NCI-H1105 treated with DMSO at 0.1 percent for 48 hours (cell line): ENCODE results near the gene FBLL1.
"Not testable (repeated sequence)": the region's sequence is repeated elsewhere in the genome, so short reads cannot be mapped to it uniquely, and the experiment has no call there.

Source experiments
- DNase-seq: peaks from one replicate; lab custom pipeline; 2025; lab: John Stamatoyannopoulos, UW

The FBLL1 gene

DNA sequence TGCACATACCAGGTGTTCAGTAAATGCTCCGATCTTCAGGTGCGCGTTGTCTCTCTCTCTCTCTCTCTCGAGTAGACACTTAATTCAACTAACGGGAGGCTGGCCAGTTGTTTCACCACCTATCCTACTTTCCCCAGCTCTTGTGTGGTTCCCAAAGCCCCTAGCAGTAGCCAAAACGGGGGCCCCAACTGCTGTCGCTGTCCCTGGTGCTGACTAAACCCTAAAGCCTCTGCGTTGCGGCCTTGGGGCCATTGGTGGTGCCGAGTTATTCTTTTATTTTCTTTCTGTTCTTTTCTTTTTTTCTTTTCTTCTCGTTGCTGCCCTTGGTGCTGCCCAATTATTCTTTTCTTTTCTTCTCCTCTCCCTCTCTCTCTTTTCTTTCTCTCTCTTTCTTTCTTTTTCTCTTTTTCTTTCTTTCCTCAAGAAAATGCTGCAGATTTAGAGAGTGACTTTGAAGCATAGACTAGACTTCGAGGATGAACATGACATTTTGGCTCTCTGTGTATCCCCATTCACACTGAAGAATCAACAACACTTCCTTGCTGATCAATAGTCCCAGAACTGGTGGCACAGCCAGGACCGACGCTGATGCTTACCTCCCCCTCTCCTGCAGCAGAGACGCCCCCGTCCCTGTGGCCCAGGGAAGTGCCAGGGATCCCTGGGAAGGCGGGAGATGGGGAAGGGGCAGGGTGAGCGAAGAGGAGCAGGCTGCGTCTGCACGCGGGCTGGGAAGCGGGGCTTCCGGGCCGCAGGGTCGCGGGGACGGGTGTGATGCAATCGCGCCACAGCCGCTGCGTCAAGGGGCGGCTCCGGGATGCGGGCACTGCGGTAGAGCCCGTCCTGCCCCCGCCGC is at the start of gene FBLL1:
FBLL1 (plus strand) TSS at position 785 of the 853 bp plus-strand sequence. CDS start 200 bp downstream, outside the sequence.
- DNase-seq = peak; percentile 29

DNA sequence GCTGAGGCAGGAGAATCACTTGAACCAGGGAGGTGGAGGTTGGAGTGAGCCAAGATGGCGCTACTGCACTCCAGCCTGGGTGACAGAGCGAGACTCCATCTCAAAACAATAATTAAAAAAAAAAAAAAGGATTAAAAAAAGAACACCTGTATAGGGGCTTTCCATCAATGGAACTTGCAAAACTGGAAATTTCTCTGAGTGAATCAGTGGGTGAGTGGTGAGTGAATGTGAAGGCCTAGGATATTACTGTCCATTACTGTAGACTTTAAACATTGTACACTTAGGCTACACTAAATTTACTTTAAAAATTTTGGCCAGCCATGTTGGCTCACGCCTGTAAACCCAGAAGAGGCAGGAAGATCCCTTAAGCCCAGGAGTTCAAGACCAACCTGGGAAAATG is 48.5 kb upstream of the FBLL1 start:
- no peak for DNase-seq

DNA sequence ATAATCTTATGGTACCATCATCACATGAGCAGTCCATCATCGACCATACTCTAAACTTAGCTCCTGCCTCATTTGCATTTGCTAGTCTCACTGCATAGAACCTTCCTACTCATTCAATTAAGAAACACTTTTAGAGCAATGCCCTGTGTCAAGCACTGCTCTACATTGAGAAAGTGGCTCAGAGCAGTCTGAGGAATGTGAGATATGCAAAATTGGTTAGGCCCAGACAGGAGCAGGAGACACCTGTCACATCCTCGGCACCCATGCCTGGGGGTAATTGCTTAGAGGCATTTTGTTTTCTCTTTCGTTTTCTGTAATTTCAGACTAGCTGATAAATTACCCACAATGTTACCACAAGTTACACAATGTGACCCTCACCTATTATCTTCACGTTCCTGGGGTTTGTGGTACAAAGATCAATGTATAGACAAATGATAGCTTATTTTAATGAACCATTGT is 47.7 kb upstream of the FBLL1 start:
- no peak for DNase-seq

DNA sequence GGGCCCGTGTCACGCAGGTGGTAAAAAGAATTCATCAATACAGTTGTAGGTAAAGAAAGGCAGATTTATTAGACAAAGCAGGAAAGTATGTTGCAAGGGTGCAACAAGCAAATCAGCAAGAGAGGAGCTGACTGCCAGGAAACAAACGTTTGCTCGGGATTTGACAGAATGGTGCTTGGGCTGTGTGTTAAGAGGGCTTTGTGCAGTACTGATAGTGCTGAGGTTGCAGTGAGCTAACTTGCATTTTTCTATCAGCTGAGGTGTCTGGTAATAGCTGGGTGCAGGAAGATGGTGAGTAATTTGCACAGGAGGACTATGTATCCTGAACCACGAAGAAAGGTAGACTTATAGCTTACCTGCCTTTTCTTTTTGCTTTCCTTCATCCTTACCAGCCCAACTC is 46.7 kb upstream of the FBLL1 start:
- no peak for DNase-seq

DNA sequence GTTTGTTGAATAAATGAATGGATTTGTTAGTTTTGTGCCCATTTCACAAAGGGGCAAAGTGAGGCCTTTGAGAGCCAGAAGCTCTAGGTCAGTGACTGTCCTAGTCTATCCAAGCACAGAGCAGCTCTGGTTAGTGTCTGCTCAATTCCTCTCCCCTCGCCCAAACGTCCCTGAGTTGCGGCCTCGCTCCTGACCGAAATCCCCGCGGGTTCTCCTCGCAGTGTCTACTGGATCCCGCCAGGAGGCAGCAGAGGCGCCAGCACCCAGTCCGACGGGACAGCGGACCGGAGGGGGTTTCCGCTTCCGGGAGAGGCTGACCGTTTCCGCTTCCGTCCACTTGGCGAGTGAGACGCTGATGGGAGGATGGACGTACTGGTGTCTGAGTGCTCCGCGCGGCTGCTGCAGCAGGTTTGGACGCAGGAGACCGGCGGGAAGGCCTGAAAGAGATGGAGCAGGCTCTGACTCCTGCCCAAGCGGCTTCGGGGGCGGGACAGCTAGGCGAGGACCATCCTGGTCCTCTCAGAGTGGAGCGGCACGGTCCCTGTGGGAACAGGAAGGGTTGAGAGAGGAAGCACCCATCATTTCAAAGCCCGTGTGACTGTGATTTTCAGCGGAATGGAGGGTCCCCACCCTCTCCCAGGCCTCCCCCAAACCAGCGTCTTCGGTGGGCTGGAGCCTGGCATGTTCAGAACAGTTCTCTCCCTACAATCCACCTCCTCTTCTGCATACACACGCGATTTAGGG is 42.8 kb upstream of the FBLL1 start, which contains the start of gene RARS1:
RARS1 (plus strand) TSS at position 336 of the 744 bp plus-strand sequence; CDS start at position 364, 28 bp downstream.
- peak; percentile 65 for DNase-seq

DNA sequence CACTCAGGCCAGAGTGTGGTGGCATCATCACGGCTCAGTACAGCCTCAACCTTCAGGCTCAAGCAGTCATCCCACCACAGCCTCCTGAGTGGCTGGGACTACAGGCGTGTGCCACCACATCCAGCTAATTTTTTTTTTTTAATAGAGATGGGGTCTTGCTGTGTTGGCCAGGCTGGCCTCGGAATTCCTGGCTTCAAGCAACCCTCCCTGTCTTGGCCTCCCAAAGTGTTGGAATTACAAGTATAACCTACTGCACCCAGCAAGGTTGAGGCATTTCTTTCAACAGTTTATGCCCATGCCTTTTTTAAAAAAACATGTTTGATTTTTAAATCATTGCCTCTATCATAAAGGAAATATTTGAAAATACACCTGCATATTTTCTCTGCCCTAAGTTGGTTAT is 40.0 kb upstream of the FBLL1 start:
- no peak for DNase-seq

DNA sequence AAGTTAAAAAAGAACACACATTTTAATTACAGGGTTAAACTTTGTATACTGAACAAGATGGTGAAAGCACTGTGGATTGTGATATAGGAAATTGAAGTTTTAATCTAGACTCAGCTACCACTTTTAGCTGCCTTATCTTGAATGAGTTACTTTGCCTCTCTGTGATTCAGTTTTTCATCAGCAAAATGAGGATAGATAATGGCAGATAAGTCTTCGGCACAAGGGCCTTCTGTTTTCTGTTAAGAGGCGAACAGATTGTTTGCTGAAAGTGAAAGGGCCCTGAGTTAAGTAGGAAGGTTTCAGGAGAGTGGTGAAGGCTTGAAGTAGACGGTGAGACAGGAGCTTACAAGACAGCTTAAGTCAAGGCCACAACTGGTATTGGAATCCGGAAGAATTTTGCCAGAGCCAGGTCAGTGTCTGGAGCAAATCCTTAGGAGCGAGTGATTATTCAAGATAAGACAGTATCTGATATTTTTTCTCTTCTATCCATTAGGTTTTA is 35.0 kb upstream of the FBLL1 start:
- DNase-seq = no peak

DNA sequence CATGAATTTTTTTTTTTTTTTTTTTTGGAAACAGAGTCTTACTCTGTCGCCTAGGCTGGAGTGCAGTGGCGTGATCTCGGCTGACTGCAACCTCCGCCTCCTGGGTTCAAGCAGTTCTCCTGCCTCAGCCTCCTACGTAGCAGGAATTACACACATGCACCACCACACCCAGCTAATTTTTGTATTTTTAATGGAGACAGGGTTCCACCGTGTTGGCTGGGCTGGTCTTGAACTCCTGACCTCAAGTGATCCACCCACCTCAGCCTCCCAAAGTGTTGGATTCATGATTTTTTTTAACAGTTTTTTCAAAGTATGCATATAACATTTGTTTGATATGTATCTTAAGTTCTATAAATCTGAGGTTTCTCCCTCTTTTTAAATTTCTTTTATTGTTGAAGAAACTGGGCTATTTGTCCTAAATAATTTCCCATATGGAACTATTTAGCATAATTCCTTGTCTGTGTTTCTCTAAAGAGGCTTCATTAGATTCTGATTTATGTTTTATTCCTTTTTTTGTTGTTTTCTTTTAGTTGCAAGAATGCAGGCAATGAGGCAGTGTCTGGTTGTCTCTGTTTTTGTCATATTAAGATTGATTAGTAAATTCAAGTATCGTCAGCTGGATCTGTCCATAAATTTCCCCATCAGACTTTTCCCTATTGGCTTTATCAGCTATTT is 26.4 kb upstream of the FBLL1 start:
- DNase-seq = no peak

DNA sequence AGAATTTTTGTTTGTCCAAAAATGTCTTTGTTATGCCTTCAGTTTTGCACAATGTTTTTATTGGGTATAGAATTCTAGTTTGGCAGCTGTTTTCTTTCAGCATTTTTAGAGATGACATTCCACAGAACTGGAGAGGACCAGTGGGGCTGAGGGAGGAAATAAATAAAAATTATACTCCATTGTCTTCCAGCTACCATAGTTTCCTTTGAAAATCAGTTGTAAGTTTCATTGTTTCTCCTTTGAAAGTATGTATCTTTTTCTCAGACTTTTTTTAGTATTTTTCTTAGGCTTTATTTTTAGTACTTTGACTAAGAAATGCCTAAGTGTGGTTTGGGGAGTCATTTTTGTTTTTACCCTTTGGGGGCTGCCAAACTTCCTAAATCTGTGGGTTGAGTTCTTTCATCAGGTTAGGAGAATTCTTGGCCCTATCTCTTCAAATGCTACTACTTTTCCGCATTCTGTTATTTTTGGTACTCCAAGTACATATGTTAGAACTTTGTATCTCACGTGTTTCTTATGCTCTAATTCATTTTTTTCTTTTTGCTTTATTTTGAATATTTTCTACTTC is 15.2 kb upstream of the FBLL1 start:
- DNase-seq = no peak

DNA sequence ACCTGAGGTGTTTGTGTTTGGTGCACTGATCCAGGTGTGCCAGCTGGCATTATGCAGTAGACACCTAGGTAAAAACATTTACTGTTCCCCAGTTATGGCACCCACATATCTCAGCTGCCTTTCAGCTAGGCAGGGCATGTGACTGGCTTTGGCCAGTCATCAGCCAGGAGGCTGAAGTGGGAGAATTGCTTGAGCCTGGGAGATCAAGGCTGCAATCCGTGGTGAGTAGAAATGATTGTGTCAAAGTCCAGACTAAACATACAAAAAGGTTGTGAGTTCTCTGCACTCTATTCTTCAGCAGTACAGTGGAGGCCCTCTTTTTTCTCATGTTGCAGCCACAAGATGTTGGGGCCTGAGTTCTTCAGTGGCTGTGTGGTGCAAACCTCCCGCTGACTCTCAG is 3.2 kb upstream of the FBLL1 start:
- DNase-seq = no peak

DNA sequence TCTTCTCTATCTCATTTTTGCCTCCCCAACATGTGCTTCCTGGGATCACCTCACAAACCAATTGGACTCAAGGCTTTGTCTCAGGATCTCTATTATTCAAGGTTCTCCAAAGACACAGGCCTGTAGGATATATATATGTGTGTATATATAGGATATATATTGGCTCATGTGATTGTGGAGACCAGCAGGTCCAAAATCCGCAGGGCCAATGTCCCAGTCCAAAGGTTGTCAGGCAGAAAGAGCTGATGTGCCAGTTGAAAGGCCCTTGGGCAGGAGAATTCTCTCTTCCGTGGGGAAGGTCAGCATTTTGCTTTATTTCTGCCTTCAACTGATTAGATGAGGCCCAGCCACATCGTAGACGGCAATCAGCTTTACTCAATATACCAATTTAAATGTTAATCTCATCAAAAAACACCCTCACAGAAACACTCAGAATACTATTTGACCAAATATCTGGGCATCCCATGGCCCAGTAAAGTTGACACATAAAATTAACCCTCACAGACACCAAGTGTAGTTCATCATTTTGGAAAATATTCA is 1.3 kb upstream of the FBLL1 start:
- no peak for DNase-seq

DNA sequence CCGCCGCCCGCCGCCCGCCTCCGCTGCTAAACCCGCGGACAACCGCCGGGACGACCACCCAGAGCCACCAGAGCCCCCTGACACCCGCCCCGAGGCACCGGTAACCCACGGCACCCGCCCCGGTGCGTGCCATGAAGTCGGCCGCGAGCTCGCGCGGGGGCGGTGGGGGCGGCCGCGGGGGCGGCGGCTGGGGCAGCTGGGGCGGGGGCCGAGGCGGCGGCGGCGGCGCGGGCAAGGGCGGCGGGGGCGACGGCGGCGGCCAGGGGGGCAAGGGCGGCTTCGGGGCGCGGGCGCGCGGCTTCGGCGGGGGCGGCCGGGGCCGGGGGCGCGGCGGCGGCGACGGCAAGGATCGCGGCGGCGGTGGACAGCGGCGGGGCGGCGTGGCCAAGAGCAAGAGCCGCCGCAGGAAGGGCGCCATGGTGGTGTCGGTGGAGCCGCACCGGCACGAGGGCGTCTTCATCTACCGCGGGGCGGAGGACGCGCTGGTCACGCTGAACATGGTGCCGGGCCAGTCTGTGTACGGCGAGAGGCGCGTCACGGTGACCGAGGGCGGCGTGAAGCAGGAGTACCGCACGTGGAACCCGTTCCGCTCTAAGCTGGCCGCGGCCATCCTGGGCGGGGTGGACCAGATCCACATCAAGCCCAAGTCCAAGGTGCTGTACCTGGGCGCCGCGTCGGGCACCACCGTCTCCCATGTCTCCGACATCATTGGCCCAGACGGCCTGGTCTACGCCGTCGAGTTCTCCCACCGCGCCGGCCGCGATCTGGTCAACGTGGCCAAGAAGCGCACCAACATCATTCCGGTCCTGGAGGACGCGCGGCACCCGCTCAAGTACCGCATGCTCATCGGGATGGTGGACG is 499 bp downstream of the FBLL1 start:
- peak; percentile 0 for DNase-seq

DNA sequence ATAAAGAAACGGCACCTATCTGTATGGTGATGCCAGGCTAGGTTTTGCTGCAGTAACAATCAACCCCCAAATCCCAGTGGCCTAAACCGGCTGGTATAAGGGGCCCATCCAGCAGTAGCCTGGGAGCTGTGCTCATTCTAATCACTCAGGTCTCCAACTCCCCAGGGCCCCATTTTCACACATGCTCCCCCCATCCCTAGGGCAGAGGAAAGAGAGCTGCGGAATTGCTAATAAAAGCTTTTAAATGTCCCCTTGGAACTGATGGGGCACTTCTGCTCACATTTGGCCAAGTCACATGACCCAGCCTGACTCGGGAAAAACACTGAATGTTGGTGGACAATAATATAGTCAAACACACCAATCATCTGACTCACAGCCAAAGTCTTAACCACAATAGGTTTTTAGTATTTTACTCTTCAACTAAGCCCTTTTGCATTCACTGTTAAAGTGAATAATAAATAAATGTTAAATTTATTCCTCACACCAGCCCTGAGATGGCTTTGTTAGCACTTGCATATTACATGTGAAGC is 1.6 kb downstream of the FBLL1 start:
- no peak for DNase-seq

DNA sequence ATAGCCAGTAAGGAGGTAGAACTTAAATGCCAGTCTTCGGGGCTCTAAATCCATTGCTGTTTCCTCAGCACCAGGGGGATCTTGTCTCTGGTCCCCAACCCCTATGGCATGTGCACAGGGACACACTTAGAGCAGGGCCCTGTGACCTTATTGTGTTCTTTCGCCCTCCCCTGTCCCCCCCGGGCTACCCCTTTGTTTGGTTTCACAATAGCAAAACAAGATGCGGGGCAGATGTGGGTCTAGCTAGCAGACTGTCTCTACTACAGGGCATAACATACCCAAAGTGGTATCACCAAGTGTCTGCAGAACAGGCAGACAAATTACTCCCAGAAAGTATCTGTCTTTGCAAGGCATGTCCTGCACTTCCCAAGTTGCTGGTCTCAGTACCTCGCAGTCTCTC is 2.1 kb downstream of the FBLL1 start:
- no peak for DNase-seq

DNA sequence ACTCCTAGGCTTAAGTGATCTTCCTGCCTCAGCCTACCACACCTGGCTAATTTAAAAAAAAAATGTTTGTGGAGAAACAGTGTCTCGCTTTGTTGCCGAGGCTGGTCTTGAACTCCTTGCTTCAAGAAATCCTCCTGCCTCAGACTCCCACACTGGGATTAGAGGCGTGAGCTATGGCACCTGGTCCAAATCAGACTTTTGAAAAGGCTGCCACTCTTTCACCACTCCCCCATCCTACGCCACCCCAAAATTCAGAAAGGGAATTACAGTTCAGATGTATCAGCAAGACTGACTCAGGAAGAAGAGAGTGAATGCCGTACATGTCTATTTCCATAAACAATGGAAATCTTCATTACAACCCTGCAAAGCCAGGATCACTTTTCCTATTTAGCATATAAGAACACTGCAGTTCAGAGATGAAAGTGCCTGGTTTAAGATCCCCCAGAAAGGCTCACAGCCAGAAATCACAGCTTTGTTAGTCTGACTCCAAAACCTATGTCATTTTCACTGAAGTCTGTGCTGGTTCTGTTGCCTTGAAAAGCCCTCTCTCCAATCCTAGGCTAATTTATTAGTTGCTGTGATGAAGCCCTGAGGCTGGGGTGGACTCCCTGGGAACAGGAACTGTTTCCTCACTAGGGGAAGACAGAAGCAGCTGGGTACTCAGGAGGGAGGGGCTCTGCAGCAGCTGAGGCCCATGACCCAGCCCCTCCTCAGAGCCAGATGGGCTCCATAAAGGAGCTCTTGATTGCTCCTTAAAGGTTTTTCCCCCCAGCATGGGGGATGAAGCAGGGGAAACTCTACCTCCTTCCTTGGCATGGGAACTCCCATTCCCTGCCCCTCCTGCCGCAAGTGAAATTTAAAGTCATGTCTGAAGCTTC is 3.1 kb downstream of the FBLL1 start:
- DNase-seq = no peak

DNA sequence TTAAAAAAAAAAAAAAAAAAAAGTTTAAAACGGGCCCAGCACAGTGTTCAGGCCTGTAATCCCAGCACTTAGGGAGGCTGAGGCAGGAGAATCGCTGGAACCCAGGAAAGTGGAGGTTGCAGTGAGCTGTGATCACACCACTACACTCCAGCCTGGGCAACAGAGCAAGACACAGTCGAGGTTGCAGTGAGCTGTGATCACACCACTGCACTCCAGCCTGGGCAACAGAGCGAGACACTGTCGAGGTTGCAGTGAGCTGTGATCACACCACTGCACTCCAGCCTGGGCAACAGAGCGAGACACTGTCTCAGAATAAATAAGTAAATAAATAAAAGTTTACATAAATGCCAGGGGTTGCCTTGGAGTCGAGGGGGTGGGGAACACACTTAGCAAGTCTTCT is 5.2 kb downstream of the FBLL1 start:
- not testable (repeated sequence) for DNase-seq

DNA sequence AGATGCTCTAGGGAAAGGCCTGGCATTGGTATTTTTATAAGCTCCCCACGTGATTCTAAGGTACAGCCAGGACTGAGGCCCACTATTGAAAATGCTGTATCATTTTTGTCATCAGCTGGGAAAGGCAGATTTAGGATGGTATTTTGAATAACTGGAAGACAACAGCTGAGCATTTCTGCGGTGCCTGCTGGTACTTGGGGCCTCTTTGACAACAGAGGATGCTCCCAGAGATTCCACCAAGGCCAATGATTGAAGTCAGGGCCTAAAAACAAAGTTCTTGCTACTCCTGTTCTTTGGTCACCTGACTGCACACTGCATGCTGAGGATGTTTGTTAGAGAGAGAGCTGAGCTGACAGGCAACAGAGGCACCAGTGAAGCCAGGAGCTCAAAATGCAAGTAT is 8.1 kb downstream of the FBLL1 start:
- no peak for DNase-seq

DNA sequence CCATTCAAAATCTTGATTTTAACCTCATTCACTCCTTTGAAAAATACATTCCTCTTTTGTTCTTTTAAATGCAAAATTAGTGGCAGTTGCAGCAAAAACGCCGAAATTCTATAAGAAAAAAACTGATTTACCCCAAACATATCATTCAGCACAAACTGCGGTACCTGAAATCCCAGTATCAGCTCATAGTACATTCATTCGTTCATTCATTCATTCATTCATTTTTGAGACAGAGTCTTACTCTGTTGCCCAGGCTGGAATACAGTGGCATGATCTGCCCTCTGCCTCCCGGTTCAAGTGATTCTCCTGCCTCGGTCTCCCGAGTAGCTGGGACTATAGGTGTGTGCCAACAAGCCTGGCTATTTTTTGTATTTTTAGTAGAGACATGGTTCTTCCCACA is 20.4 kb downstream of the FBLL1 start:
- no peak for DNase-seq

DNA sequence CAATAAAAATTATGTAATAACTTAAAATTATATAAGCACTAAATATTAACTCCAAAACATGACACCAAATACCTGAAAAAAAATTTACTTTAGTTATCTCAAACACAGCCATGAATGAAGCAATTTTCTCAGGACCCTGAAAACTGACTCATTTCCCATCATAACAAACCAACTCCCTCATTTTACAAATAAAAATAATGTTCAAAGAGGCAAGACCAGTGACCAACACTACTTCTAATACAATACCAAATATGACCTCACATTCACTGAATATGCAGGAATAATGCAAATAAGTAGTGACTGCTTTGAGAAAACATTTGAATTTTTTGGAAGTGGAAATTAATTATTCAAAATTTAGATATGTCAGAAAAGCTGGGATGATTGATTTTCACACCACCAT is 21.6 kb downstream of the FBLL1 start:
- no peak for DNase-seq
